GM18526 (cell line): ENCODE data around the gene CENPP.

ENCODE experiments used
- POLR2A ChIP-seq: IDR thresholded peaks from 3 replicates; pipeline ENCODE4 v1.6.1; 2011; ENCODE audit not compliant: insufficient read length; ENCODE audit errors: extremely low read depth

The CENPP gene

DNA sequence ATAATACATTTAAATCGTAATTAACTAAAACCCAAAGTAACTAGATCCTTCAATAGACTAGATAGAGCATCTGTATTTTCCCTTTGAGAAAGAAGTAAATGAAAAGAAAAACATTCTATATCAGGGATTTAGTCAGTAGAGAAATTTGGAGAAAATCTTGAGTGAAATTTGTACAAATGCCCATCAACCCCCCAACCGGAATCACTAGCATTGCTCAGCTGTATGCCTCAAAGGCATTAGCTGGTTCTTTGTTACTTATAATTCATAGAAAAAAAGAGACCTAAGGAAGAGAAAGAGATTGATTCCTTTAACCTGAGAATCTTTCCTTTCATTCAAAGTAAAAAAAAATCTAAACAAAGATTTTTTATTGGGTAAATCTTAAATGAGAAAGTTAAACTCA is 97.9 kb downstream of the CENPP start:
- no peak for TF ChIP-seq POLR2A

GRCh38 chr9:92424340-92424739 is 98.6 kb downstream of the CENPP start, which contains the start of gene OMD:
OMD (minus strand) TSS chr9:92424471; CDS start chr9:92417558, 6,913 bp downstream.
- TF ChIP-seq POLR2A = no peak

GRCh38 chr9:92425474-92425873 is 99.7 kb downstream of the CENPP start:
- no peak for TF ChIP-seq POLR2A

DNA sequence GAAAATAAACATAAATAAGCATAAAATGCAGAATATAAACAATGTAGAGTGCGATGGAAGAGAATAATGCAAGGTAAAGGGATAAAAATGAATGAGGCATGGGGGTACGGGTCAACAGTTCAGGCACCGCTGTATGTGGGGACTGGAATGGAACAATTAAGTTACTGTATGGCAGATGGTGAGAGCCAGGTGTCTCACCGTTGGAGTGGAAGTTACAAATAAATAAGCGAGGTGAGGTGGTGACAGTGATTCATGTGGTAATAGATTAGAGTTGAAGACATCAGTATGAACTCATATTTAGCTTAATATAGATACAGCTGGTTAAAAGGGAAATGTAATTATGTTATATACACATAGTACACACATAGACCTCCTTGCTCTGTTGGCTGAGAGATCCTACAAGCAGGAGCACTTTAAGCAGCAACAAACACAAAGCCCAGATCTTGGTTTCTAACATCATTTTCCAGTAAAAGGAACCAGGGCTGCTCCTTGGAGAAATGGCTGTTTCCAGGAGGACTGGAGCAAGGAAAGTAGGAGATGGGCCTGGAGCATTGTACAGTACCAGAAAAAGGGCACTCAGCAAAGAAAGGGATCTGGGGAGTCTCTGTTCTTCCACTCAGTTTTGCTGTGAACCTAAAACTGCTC is 100.9 kb downstream of the CENPP start:
- TF ChIP-seq POLR2A = no peak

- no peak for TF ChIP-seq POLR2A
Observed at GRCh38 chr9:92429836-92430235, 104.1 kb downstream of the CENPP start.

DNA sequence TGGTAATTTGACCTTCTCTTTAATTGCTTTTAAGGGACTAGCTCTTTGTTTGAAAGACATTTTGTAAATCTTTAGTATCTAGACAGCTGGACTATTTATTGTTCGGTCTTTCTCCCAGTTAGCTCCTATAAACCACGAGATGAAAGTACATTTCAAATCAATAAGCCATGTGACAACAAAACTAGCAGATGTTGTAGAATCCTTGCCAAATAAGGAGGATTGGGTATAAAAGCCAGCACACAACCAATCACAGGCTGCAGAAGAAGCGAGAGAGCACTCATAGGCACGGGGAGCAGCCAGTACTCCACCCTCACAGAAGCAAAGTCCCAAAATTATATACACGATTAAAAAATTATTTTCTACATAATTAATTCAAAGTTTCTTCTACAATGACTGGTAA is 106.6 kb downstream of the CENPP start:
- no peak for TF ChIP-seq POLR2A

DNA sequence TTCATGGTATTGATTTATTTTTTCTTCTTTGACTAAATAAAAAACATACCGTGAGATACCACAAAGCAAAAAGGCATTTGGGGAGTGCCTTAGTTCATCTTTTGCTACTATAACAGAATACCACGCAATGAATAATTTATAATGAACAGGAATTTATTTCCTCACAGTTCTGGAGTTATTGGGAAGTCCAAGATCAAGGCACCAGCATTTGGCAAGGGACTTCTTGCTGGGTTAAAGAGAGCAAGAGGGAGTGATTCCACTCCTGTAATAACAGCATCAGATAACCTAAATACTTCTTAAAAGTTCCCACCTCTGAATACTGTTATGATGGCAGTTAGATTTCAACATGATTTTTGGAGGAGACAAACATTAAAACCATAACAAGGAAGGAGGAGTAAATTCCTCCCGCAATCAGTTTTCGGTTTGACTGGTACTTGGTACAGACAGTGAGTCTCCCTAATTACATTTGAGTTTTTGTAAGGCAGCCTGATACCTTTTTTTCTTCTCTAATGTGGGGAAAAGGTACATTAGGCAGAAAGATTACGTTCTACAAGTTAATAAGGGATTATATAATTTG is 107.3 kb downstream of the CENPP start:
- TF ChIP-seq POLR2A = no peak

DNA sequence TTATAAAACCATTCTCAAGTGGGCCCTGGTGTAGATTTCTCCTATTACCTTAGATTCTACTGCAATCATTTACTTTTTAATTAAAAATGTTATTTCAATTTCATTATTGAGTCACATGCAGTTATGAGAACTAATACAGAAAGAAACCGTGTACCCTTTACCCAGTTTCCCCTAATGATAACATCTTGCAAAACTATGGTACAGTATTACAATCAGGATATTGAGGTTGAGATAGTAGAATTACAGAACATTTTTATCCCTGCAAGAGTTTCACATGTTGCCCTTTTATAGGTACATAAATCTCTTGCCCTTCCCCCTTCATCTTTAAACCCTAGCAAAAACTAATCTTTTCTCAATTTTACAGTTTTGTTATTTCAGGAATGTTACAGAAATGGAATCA is 109.5 kb downstream of the CENPP start:
- no peak for TF ChIP-seq POLR2A

DNA sequence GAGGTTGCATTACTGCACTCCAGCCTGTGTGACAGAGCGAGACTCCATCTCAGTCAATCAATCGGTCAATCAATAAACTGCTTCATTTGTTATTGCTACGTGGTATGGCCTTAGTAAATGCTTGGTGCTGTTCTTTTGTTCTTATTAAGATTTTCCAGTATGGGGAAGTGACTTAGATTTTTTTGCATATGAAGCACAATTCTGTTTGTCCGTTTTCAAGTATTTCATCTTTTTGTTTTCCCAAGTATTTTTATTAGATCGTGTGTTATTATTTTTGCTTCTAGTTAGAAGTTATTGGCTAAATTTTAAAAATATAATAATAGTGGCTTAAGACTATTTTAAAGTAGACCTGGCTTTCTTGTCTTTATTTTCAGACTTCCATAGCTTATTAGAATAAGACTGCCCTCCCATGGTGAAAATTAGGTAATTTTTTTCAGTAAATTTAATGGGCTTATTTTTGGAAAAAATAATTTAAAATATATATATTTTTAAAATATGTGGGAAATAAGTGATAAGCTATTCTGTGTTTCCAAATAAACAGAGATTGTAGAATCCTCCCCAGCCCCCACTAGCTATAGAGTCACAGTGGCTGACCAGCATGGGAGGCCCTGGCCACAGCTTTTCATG is 113.3 kb downstream of the CENPP start:
- no peak for TF ChIP-seq POLR2A

GRCh38 chr9:92439921-92440750 is 114.4 kb downstream of the CENPP start:
- no peak for TF ChIP-seq POLR2A

GRCh38 chr9:92440751-92441046 is 114.9 kb downstream of the CENPP start:
- TF ChIP-seq POLR2A = no peak

DNA sequence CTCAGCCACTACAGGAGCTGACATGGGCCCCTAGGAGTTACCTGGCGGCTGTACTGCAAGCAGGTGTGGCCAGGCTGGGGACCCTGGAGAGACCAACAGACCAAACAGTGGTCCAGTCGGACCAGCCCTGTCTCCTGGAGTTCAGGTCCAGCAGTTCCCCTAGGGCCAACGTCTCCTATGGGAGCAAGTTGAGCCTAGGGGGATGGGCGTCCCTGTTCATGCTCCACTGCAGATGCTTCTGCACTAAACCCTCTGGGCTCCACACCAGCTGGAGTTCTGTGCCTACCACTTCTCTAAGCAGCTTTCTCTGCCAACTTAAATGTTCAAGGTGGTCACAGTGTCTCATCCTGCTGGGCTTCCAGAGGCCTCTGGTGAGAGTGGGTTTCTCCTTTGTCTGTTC is 119.1 kb downstream of the CENPP start:
- TF ChIP-seq POLR2A = no peak

- TF ChIP-seq POLR2A = no peak
Observed at GRCh38 chr9:92446536-92446935, 120.8 kb downstream of the CENPP start.

DNA sequence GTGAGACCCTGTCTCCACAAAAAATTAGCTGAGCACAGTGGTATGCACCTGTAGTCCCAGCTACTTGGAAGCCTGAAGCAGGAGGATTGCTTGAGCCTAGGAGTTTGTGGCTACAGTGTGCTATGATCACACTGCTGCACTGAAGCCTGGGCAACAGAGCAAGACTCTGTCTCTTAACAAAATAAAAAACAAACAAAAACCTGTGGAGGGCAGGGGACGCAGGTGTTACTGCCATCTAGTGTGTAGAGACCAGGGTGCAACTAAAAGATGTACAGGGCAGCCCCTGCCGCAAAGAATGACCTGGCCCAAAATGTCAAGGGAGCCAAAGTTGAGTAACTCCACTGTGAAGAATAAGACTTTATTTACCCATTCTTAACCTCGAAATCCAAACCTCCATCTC is 129.5 kb downstream of the CENPP start:
- no peak for TF ChIP-seq POLR2A

GRCh38 chr9:92457576-92457975 is 131.8 kb downstream of the CENPP start:
- TF ChIP-seq POLR2A = no peak

- TF ChIP-seq POLR2A = no peak
Observed at GRCh38 chr9:92463387-92463786, 137.6 kb downstream of the CENPP start.
